ENCODE results near the gene SPDYE2. TPM values are rescaled to one million over a fixed set of nuclear protein-coding genes. Genes with fewer than 3 reads are reported as not detected.
A peak's percentile ranks its signal among the peaks of the same experiment; 100 is the strongest.
"Not testable (repeated sequence)": the region's sequence is repeated elsewhere in the genome, so short reads cannot be mapped to it uniquely, and the experiment has no call there.

The SPDYE2 gene
- total RNA-seq, 1 donor from 2014 or later: not detected

- DNase-seq (ENCODE audit: low spot score); intact Hi-C loops (cut with DNase I): not testable (repeated sequence)
Measured at GRCh38 chr7:102593637-102594334, 42.8 kb downstream of the SPDYE2 start.

DNA sequence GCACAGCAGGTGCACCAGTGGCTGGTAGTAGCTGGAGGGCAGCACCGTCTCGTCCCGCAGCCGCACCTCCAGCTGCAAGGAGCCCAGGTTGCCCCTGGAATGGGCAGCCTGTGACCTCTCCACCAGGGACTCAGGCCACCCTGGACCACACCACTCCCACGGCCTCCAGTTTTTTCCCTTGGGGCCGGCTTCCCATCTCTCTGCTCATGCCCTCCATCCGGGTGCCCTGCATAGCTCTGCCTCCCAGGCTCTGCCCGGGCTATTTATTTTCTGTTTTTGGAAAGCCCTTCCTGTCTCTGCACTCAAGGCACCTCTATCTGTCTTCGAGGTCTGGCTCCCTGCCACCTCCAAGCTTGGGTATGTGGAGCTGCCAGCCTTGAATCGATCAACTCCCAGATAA lies 45.0 kb downstream of the SPDYE2 start:
- DNase-seq (ENCODE audit: low spot score); intact Hi-C loops (cut with DNase I): not testable (repeated sequence)

GRCh38 chr7:102599699-102600098 lies 48.7 kb downstream of the SPDYE2 start:
- intact Hi-C loops (cut with DNase I); DNase-seq (ENCODE audit: low spot score): not testable (repeated sequence)

- DNase-seq (ENCODE audit: low spot score); intact Hi-C loops (cut with DNase I): not testable (repeated sequence)
Measured at GRCh38 chr7:102602317-102602716, 51.3 kb downstream of the SPDYE2 start.

DNA sequence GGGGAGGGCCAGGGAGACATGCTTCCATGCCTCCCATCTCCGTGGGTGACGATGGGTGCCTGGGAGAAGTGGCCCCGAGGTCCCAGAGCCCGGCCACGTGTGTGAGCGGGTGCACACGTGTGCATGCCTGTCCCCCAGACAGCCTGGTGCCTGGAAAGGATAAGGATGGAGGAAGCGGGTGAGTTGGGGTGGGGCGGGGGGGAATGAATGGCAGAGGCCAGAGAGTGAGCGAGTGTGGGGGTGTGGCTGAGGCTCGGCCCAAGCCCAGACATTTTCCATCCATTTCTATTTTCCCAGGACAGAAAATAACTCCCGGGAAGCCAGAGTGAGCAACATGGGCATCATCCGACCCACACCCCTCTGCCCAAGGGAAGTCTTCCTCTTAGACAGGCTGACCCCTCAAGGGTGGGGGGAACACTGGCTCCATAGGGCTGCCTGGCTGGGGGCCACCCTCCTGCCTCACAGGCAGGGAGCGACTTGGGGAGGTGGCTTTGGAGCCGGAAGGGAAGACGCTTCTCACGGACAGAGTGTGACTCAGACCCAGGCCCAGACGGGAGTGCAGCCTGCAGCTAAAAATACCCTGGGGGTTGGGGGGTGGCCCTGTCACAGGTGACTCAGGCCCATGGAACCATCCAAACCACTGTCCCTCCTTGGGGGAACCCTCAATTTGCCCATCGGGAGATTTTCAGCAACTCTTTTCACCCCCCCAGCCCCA lies 53.6 kb downstream of the SPDYE2 start:
- intact Hi-C loops (cut with DNase I); DNase-seq (ENCODE audit: low spot score): not testable (repeated sequence)

GRCh38 chr7:102606848-102607247 lies 55.8 kb downstream of the SPDYE2 start:
- not testable (repeated sequence) for DNase-seq (ENCODE audit: low spot score)

GRCh38 chr7:102609734-102610133 lies 58.7 kb downstream of the SPDYE2 start:
- intact Hi-C loops (cut with DNase I): not testable (repeated sequence)
- peak; percentile 50 for DNase-seq (ENCODE audit: low spot score)

More at GRCh38 chr7:102606848-102607247, 55.8 kb downstream of the SPDYE2 start:
- intact Hi-C loops (cut with DNase I): not testable (repeated sequence)

- intact Hi-C loops (cut with DNase I): not testable (repeated sequence)
- peak; percentile 22 for DNase-seq (ENCODE audit: low spot score)
Measured at GRCh38 chr7:102610441-102610840, 59.4 kb downstream of the SPDYE2 start.

DNA sequence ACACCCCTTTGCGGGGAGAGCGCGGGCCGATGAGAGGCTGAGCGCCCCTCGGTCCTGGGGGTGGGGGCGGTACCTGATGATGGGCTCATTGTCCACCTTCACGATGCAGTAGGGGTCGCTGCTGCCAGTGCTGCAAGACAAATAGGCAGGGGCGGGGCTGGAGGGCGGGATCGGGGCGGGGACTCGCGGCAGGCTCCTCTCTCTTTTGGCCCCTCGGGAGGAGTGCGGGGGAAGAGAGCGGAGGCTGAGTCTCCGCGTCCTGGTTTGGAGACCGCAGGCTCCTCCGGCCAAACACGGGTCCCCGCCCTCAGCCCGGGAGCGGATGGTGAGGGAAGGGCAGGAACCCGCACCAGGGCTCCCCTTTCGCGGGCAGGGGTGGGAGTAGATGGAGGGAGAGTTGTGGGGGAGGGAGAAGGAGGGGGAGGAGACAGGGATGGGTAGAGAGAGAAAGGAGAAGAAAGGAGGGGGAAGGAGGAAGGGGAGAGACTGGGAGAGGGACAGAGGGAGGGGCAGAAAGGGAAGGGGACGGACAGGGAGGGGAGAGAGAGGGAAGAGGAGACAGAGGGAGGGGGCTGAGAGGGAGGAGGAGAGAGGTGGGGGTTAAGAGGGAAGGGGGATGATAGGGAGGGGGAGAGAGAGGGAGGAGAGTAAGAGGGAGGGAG lies 60.1 kb downstream of the SPDYE2 start:
- intact Hi-C loops (cut with DNase I); DNase-seq (ENCODE audit: low spot score): not testable (repeated sequence)

DNA sequence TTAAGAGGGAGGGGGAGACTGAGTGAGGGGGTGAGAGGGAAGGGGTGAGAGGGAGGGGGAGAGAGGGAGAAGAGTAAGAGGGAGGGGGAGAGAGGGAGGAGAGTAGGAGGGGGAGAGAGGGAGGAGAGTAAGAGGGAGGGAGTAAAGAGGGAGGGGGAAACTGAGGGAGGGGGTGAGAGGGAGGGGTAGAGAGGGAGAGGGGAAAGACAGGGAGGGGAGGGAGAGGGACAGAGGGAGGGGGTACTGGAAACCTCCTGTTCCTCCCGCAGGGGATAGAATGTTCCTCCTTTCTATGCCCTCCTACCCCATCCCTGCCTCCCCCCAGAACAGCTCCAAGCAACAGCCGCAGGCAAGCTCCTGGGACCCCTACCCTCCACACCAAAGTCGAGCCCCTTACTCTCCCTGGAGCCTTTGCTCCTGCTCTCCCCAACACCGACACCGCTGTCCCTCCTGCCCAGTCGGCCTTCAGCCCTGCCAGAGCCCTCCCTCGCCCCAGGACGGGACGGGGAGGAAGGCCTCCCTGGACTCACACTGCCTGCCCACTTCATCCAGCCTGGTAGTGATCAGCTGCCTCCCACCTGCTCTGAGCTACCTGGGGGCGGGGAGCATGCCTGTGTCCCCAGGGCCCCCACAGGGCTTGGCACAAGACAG lies 60.8 kb downstream of the SPDYE2 start:
- peak; percentile 75 for DNase-seq (ENCODE audit: low spot score)
- intact Hi-C loops (cut with DNase I): not testable (repeated sequence)

Other genes with a start within 250 kb of the SPDYE2 start
- not detected for gene SPDYE6, start 194.8 kb upstream of the SPDYE2 start, total RNA-seq
- 15.4 TPM for gene PRKRIP1, start 154.9 kb upstream of the SPDYE2 start, total RNA-seq
- 6.8 TPM for gene ORAI2, start 117.7 kb upstream of the SPDYE2 start, total RNA-seq
- 6.5 TPM for gene ALKBH4, start 86.4 kb upstream of the SPDYE2 start, total RNA-seq
- 9.9 TPM for gene LRWD1, start 86.2 kb upstream of the SPDYE2 start, total RNA-seq
- 58.7 TPM for gene POLR2J, start 72.3 kb upstream of the SPDYE2 start, total RNA-seq
- 6.3 TPM for gene RASA4B, start 33.4 kb upstream of the SPDYE2 start, total RNA-seq
- gene UPK3BL2, start 7.5 kb upstream of the SPDYE2 start, total RNA-seq: 7.7 TPM
- 18.9 TPM for gene POLR2J3, start 21.4 kb downstream of the SPDYE2 start, total RNA-seq
- gene RASA4, start 65.5 kb downstream of the SPDYE2 start, total RNA-seq: 40.9 TPM
- 10.3 TPM for gene UPK3BL1, start 91.6 kb downstream of the SPDYE2 start, total RNA-seq
- gene SPDYE2B, start 99.1 kb downstream of the SPDYE2 start, total RNA-seq: not detected
- gene POLR2J2, start 120.4 kb downstream of the SPDYE2 start, total RNA-seq: 6.5 TPM
- gene FAM185A, start 197.8 kb downstream of the SPDYE2 start, total RNA-seq: 6.7 TPM